Activated CD8-positive, alpha-beta T cell treated with anti-CD3 and anti-CD28 coated beads for 36 hours (primary cell): ENCODE data around the gene CA5A. TPM values are rescaled to one million over a fixed set of nuclear protein-coding genes. Genes with fewer than 3 reads are reported as not detected.

Experiments used
- ATAC-seq: fragments of 200-7000 bp; cut with Tn5 transposase; one replicate; pipeline ENCODE4 v1.10.0; 2021; ENCODE audit warnings: mild to moderate bottlenecking, moderate library complexity
- CTCF ChIA-PET: fragments of 350-600 bp; sonication (Branson Sonifier 250); formaldehyde crosslinking; loops from one replicate; lab custom pipeline; 2021; ENCODE audit warnings: antibody characterized with exemption; lab: Charles Lee
- POLR2A ChIA-PET: fragments of 350-600 bp; sonication (Branson Sonifier 250); formaldehyde crosslinking; loops from one replicate; lab custom pipeline; 2021; ENCODE audit warnings: antibody characterized with exemption; lab: Charles Lee
- DNase-seq: peaks from one replicate; pipeline ENCODE4 v3.0.0-alpha.2; 2020
- H3K27ac Mint-ChIP-seq: one replicate; pipeline ENCODE4 v1.8.0; 2021; ENCODE audit warnings: mild to moderate bottlenecking, mixed read lengths
- H3K27me3 Mint-ChIP-seq: one replicate; pipeline ENCODE4 v1.8.0; 2021; ENCODE audit warnings: mixed read lengths
- H3K36me3 Mint-ChIP-seq: one replicate; pipeline ENCODE4 v1.8.0; 2021; ENCODE audit warnings: low read depth, mixed read lengths
- H3K4me1 Mint-ChIP-seq: one replicate; pipeline ENCODE4 v1.8.0; 2021; ENCODE audit warnings: low read depth, mixed read lengths
- H3K4me3 Mint-ChIP-seq: one replicate; pipeline ENCODE4 v1.8.0; 2021; ENCODE audit warnings: mild to moderate bottlenecking, moderate library complexity, mixed read lengths
- H3K9me3 Mint-ChIP-seq: one replicate; pipeline ENCODE4 v1.8.0; 2021; ENCODE audit warnings: mixed read lengths
- CTCF ChIP-seq: fragments of 200-600 bp; IDR thresholded peaks from one replicate; pipeline ENCODE4 v1.8.0; 2022; ENCODE audit warnings: antibody characterized with exemption, mild to moderate bottlenecking
- intact Hi-C: fragments of 100-400 bp; cut with micrococcal nuclease; formaldehyde crosslinking; loops from one replicate; pipeline ENCODE4 v1.10.0; 2022
- total RNA-seq, 2 experiments: library from RNA; stranded (reverse); gene quantifications; one replicate each; pipeline ENCODE4 v1.2.3, GENCODE V29; 2021

CA5A gene
- total RNA-seq, 2 experiments from 2014 or later: not detected

GRCh38 chr16:87974178-87974577 is 37.8 kb upstream of the CA5A start:
- ChIA-PET CTCF (no interaction called here), POLR2A (interaction anchor here (1.1 to 1.2 kb wide), 2 partner anchors 10 to 575 kb away, joined by 3 read pairs; no protein-coding TSS in a partner anchor)
- ATAC-seq (peak; percentile 27), DNase-seq (no peak)
- Mint-ChIP-seq H3K9me3 (peaks cover 20% of the 10 kb centered on the region), H3K27me3 (no peaks in the 10 kb centered on the region), H3K27ac (peak overlapping the region; percentile 10), H3K4me3 (no peak overlapping the region), H3K4me1 (peaks cover 48% of the 10 kb centered on the region), H3K36me3 (peaks cover 45% of the 10 kb centered on the region)
- TF ChIP-seq CTCF: no peak
- intact Hi-C loops: no loop called here

- intact Hi-C loops: no loop called here
- no peak for TF ChIP-seq CTCF
- no peaks in the 10 kb centered on the region for H3K27me3 Mint-ChIP-seq
- no peak overlapping the region for H3K4me3 Mint-ChIP-seq
- H3K4me1 Mint-ChIP-seq: peaks cover 47% of the 10 kb centered on the region
- H3K36me3 Mint-ChIP-seq: peaks cover 45% of the 10 kb centered on the region
- H3K27ac Mint-ChIP-seq: peak overlapping the region; percentile 13
- DNase-seq (no peak), ATAC-seq (no peak)
- POLR2A ChIA-PET: interaction anchor here (0.6 to 1.2 kb wide), 3 partner anchors 10 to 576 kb away, joined by 3 read pairs; partner anchors contain the start of gene BANP
- peaks cover 20% of the 10 kb centered on the region for H3K9me3 Mint-ChIP-seq
- CTCF ChIA-PET: no interaction called here
Observed at GRCh38 chr16:87973717-87974116, 37.4 kb upstream of the CA5A start.

GRCh38 chr16:87971933-87972332 is 35.6 kb upstream of the CA5A start:
- peaks cover 49% of the 10 kb centered on the region for H3K4me1 Mint-ChIP-seq
- H3K27ac Mint-ChIP-seq: no peak overlapping the region
- no peak for ATAC-seq
- POLR2A ChIA-PET: interaction anchor here (1.7 kb wide), 1 partner anchor 9 kb away, joined by 5 read pairs; no protein-coding TSS in a partner anchor
- intact Hi-C loops: no loop called here
- H3K9me3 Mint-ChIP-seq: peaks cover 20% of the 10 kb centered on the region
- CTCF ChIA-PET: interaction anchor here (1.3 kb wide), 1 partner anchor 15 kb away, joined by 3 read pairs; no protein-coding TSS in a partner anchor
- H3K4me3 Mint-ChIP-seq: no peak overlapping the region
- DNase-seq: no peak
- H3K36me3 Mint-ChIP-seq: peaks cover 38% of the 10 kb centered on the region
- TF ChIP-seq CTCF: no peak
- no peaks in the 10 kb centered on the region for H3K27me3 Mint-ChIP-seq

GRCh38 chr16:87970186-87970585 is 33.9 kb upstream of the CA5A start:
- Mint-ChIP-seq H3K27me3 (no peaks in the 10 kb centered on the region), H3K4me3 (no peak overlapping the region), H3K9me3 (peaks cover 20% of the 10 kb centered on the region), H3K27ac (peak overlapping the region; percentile 52), H3K4me1 (peaks cover 60% of the 10 kb centered on the region), H3K36me3 (peaks cover 37% of the 10 kb centered on the region)
- ATAC-seq (no peak), DNase-seq (no peak)
- ChIA-PET CTCF (no interaction called here), POLR2A (interaction anchor here (1.5 kb wide), 1 partner anchor 15 kb away, joined by 3 read pairs; no protein-coding TSS in a partner anchor)
- TF ChIP-seq CTCF: no peak
- intact Hi-C loops: no loop called here

GRCh38 chr16:87968541-87968940 is 32.2 kb upstream of the CA5A start:
- no peak overlapping the region for H3K4me3 Mint-ChIP-seq
- H3K36me3 Mint-ChIP-seq: peaks cover 42% of the 10 kb centered on the region
- POLR2A ChIA-PET: interaction anchor here (1.0 to 1.5 kb wide), 3 partner anchors 12 to 17 kb away, joined by 3 to 6 read pairs (median 4); no protein-coding TSS in a partner anchor
- no peak for ATAC-seq
- no peaks in the 10 kb centered on the region for H3K27me3 Mint-ChIP-seq
- intact Hi-C loops: no loop called here
- CTCF ChIA-PET: interaction anchor here (1.2 kb wide), 1 partner anchor 190 kb away, joined by 3 read pairs; no protein-coding TSS in a partner anchor
- peaks cover 68% of the 10 kb centered on the region for H3K4me1 Mint-ChIP-seq
- H3K27ac Mint-ChIP-seq: no peak overlapping the region
- peaks cover 20% of the 10 kb centered on the region for H3K9me3 Mint-ChIP-seq
- no peak for TF ChIP-seq CTCF
- no peak for DNase-seq
